ENCODE data around the gene CHCHD6. TPM values are rescaled to one million over a fixed set of nuclear protein-coding genes. Genes with fewer than 3 reads are reported as not detected.

The CHCHD6 gene
- total RNA-seq, 4 donors from 2014 or later, result 2.4 to 44.6 (median 5.1) TPM

DNA sequence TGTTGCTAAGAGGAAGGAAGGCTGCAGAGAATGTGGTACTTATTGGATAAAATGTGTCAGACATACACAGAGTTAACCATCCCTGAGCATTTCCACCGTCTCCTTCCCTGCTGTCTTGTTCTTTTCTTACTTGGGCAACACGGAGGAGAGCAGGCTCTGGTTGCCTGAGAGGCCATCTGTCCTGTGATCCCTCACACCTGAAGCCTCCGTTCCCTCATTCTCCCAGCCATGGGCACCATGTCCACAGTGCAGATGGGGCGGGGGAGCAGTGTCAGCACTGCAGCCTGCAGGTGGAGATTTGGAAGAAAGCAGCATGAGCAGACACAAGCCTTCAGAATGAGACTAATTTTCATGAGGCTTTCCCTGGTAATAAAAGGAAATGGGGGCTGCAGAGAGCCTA, 133.7 kb downstream of the CHCHD6 start:
- no peak for DNase-seq

DNA sequence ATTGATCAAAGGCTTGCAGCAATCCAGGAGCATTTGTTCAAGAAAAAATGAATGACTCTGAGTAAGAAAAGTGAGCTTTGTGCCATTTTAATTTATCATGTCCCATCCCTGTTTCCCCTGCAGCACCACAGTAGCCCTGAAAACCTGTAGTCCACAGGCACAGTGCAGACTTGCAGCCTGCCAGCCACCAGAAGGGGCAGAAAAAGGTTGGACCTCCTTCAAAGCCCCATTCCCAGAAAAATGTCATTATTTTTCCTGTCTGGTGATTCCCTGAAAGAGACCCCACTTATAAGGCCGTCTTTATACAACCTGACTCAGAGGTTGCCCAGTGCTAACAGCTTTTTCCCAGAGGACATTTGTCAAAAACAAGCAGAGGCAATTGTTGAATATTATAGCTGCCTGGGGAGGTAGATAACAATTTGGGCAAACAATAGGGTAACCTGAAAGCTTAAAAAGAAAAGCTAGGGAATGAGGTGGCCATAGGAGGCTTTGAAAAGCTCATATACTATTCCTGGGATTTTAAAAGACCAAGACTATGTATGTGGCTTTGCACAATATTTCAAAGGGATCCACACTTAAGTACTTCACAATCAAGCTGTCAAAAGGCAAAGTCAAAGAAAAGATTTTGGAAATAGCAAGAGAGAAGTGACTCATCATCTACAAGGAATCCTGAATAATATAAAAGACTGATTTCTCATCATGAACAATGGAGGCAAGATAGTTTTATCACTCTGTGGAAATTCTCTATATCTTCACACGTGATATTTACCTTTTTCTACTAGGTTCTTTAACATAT, 142.1 kb downstream of the CHCHD6 start:
- no peak overlapping the region for H3K4me3 ChIP-seq
- no peak overlapping the region for H3K27ac ChIP-seq
- no peaks in the 10 kb centered on the region for H3K9me3 ChIP-seq
- H3K27me3 ChIP-seq, result no peaks in the 10 kb centered on the region
- TF ChIP-seq, protein P1, sequence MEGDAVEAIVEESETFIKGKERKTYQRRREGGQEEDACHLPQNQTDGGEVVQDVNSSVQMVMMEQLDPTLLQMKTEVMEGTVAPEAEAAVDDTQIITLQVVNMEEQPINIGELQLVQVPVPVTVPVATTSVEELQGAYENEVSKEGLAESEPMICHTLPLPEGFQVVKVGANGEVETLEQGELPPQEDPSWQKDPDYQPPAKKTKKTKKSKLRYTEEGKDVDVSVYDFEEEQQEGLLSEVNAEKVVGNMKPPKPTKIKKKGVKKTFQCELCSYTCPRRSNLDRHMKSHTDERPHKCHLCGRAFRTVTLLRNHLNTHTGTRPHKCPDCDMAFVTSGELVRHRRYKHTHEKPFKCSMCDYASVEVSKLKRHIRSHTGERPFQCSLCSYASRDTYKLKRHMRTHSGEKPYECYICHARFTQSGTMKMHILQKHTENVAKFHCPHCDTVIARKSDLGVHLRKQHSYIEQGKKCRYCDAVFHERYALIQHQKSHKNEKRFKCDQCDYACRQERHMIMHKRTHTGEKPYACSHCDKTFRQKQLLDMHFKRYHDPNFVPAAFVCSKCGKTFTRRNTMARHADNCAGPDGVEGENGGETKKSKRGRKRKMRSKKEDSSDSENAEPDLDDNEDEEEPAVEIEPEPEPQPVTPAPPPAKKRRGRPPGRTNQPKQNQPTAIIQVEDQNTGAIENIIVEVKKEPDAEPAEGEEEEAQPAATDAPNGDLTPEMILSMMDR (IDR thresholded peaks at IDR 0.05), result no peak
- no peak for TF ChIP-seq POLR2A (IDR thresholded peaks at IDR 0.05)
- no peaks in the 10 kb centered on the region for H3K36me3 ChIP-seq
- H3K4me1 ChIP-seq, result no peaks in the 10 kb centered on the region
- DNase-seq, result no peak

More for the DNA sequence above, 133.7 kb downstream of the CHCHD6 start:
- H3K27me3 ChIP-seq, result no peaks in the 10 kb centered on the region
- H3K9me3 ChIP-seq, result no peaks in the 10 kb centered on the region
- H3K4me1 ChIP-seq, result no peaks in the 10 kb centered on the region
- no peak overlapping the region for H3K27ac ChIP-seq
- TF ChIP-seq, protein P1 (IDR thresholded peaks at IDR 0.05), result no peak
- TF ChIP-seq POLR2A (IDR thresholded peaks at IDR 0.05), result no peak
- H3K4me3 ChIP-seq, result no peak overlapping the region
- no peaks in the 10 kb centered on the region for H3K36me3 ChIP-seq

DNA sequence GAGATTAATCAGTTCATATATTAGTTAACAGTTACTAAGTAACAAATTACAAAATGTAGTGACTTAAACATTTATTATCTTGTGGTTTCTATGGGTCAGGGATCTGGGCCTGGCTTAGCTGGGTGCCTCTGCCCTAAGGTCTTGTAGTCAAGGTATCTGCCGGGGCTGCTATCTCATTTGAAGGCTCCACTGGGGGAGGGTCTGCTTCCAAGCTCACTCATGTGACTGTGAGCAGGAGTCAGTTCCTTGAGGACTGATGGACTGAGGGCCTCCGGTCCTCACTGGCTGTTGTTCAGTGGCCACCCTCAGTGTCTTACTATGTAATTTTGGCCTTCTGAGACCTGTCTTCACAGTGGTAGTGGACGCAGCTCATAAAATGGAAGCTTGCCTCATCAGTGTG, 143.0 kb downstream of the CHCHD6 start:
- no peak for DNase-seq
- TF ChIP-seq, protein P1 (IDR thresholded peaks at IDR 0.05), result no peak
- TF ChIP-seq POLR2A (IDR thresholded peaks at IDR 0.05), result no peak
- Histone ChIP-seq H3K4me3 (no peak overlapping the region), H3K36me3 (no peaks in the 10 kb centered on the region), H3K27ac (no peak overlapping the region), H3K4me1 (no peaks in the 10 kb centered on the region), H3K27me3 (no peaks in the 10 kb centered on the region), H3K9me3 (no peaks in the 10 kb centered on the region)

DNA sequence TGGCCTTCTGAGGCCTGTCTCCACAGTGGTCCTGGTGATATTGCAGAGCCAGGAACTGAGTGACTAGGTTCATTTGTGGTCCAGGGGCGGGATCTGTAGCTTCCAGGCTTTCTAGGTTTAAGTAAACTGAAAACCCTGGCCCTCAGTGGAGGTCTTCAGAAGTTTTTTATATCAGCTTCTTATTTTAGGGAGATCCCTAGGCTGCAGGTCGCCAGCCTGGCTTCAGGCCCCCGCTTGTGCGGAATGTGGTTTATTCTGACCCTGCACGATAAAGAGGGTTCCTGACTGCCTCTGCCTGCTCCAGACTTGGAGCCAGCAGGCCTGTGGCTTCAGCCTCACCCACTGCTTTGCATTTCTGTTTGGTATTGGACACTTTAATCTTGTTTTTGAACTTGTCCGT, 145.0 kb downstream of the CHCHD6 start:
- no peak overlapping the region for H3K4me3 ChIP-seq
- H3K27ac ChIP-seq, result no peak overlapping the region
- H3K27me3 ChIP-seq, result no peaks in the 10 kb centered on the region
- no peak for DNase-seq
- H3K36me3 ChIP-seq, result no peaks in the 10 kb centered on the region
- no peaks in the 10 kb centered on the region for H3K4me1 ChIP-seq
- no peak for TF ChIP-seq POLR2A (IDR thresholded peaks at IDR 0.05)
- TF ChIP-seq, protein P1 (IDR thresholded peaks at IDR 0.05), result no peak
- no peaks in the 10 kb centered on the region for H3K9me3 ChIP-seq

DNA sequence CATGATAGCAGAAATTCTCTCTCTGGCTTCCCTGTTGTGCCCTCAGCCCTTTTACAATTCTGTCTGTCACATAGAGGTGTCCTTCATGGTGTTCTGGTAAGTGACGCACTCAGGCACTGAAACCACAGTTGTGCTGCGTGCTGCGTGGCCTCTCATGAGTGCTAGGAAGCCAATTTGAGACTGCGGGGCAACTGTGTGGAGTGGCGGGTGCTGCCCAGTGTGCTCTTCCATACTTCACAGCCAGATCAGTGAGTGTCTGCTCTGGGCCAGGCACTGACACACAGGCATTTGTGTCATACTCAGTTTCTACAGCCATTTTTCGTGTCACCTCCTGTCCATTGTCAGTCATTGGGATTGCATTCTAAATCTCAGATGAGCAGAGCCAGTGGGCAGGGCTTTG, 145.7 kb downstream of the CHCHD6 start:
- no peak for TF ChIP-seq POLR2A (IDR thresholded peaks at IDR 0.05)
- TF ChIP-seq, protein P1 (IDR thresholded peaks at IDR 0.05), result no peak
- DNase-seq, result no peak

More for the DNA sequence above, 145.7 kb downstream of the CHCHD6 start:
- no peaks in the 10 kb centered on the region for H3K36me3 ChIP-seq
- H3K27me3 ChIP-seq, result no peaks in the 10 kb centered on the region
- H3K4me1 ChIP-seq, result no peaks in the 10 kb centered on the region
- no peak overlapping the region for H3K4me3 ChIP-seq
- H3K9me3 ChIP-seq, result no peaks in the 10 kb centered on the region
- H3K27ac ChIP-seq, result no peak overlapping the region
